Activated T-cell treated with anti-CD3 and anti-CD28 coated beads, Interleukin-2, amount 50 U/mL, for 4 hours (primary cell): ENCODE data around the gene PCTP. TPM values are rescaled to one million over a fixed set of nuclear protein-coding genes. Genes with fewer than 3 reads are reported as not detected.

Source experiments
- ATAC-seq, 2 donors: fragments of 200-7000 bp; cut with Tn5 transposase; one replicate each; pipeline ENCODE4 v1.10.0; 2021
- DNase-seq: peaks from one replicate; pipeline ENCODE4 v3.0.0-alpha.2; 2020
- H3K27me3 Mint-ChIP-seq: one replicate; pipeline ENCODE4 v1.8.0; 2021; ENCODE audit warnings: low read depth, mixed read lengths
- H3K36me3 Mint-ChIP-seq: one replicate; pipeline ENCODE4 v1.8.0; 2022; ENCODE audit warnings: mixed read lengths; ENCODE audit not compliant: insufficient read depth
- H3K4me1 Mint-ChIP-seq: one replicate; pipeline ENCODE4 v1.8.0; 2021; ENCODE audit warnings: low read depth, mixed read lengths
- H3K4me3 Mint-ChIP-seq: one replicate; pipeline ENCODE4 v1.8.0; 2021; ENCODE audit warnings: mild to moderate bottlenecking, moderate library complexity, mixed read lengths
- H3K9me3 Mint-ChIP-seq: one replicate; pipeline ENCODE4 v1.8.0; 2021; ENCODE audit warnings: mixed read lengths
- total RNA-seq, 3 donors: library from RNA; stranded (reverse); gene quantifications; one replicate each; pipeline ENCODE4 v1.2.1, GENCODE V29; 2021

Gene PCTP
- total RNA-seq = 1 to 10 TPM; 3.4 to 4.1 (median 3.8) TPM

DNA sequence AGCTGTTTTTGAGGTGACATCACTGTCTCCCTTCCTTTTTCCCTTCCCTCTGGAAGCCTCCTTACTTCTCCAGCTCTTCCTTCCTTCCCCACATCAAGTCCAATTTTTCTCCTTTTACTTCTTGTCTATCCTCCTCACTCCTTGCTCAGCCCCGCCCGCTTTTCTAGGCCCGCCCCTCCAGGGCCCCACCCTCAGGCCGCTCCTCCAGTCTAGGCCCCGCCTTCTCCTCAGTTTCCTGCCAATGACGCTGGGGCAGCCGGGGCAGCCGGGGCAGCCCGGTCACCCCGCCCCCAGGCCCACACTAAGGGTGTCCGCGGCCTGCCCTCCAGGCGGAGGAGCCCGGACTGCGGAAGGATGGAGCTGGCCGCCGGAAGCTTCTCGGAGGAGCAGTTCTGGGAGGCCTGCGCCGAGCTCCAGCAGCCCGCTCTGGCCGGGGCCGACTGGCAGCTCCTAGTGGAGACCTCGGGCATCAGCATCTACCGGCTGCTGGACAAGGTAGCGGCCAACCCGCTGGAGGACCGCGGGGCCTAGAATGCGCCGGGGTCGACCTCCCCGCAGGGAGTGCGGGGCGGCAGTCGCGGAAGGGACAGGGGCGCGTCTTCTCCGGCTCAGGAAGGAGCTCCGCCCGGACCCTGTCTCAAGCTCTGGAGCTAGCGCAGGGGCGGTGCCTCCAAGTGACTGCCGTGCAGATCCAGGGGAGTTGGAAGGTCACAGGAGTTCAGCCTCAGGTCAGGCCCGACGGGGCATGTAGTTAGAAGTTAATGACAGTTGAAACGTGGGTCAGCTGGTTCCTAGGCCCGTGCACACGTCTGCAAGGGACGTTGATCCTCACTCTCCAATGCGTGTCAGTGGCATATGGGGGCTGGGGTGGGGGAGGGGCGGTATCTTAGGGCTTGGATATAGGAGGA is at the start of gene PCTP:
TSS of gene PCTP (plus strand) at position 302 of the 908 bp plus-strand sequence. CDS start at position 355, 53 bp downstream.
- Mint-ChIP-seq H3K27me3 (peaks cover 21% of the 10 kb centered on the region), H3K4me3 (peak within 1 kb of the TSS; percentile 84), H3K9me3 (no peaks in the 10 kb centered on the region), H3K36me3 (peaks cover 9% of the 10 kb centered on the region), H3K4me1 (peaks cover 15% of the 10 kb centered on the region)
- peak; percentile 69 for DNase-seq
- ATAC-seq = peak; percentile 97 to 98

DNA sequence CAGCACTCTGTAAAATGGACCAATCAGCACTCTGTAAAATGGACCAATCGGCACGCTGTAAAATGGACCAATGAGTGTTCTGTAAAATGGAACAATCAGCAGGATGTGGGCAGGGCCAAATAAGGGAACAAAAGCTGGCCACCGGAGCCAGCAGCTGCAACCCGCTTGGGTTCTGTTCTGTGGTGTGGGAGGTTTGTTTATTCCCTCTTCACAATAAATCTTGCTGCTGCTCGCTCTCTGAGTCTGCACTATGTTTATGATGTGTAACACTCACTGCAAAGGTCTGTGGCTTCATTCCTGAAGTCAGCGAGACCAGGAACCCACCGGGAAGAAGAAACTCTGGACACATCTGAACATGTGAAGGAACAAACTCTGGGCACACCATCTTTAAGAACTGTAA is 48.7 kb upstream of the PCTP start:
- no peaks in the 10 kb centered on the region for H3K4me1 Mint-ChIP-seq
- H3K4me3 Mint-ChIP-seq = no peak overlapping the region
- no peak for DNase-seq
- ATAC-seq = no peak
- H3K36me3 Mint-ChIP-seq = no peaks in the 10 kb centered on the region
- peaks cover 26% of the 10 kb centered on the region for H3K27me3 Mint-ChIP-seq
- H3K9me3 Mint-ChIP-seq = peaks cover 3% of the 10 kb centered on the region

DNA sequence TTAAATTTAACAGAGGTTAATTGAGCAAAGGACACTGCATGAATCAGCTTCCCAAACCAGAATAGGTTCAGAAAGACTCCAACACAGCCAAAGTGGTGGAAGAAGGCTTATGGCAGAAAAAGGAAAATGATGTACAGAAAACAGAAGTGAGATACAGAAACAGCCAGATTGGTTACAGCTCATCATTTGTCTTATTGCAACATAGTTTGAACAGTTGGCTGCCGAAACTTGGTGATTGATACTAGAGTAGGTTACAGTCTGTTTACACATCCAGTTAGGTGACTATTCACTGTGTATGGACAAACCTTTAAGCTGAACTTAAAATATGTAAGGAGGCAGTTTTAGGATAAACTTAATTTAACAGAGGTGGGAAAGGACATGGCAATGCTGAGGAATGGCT is 46.5 kb upstream of the PCTP start:
- Mint-ChIP-seq H3K27me3 (peaks cover 27% of the 10 kb centered on the region), H3K4me3 (no peak overlapping the region)
- ATAC-seq = no peak

DNA sequence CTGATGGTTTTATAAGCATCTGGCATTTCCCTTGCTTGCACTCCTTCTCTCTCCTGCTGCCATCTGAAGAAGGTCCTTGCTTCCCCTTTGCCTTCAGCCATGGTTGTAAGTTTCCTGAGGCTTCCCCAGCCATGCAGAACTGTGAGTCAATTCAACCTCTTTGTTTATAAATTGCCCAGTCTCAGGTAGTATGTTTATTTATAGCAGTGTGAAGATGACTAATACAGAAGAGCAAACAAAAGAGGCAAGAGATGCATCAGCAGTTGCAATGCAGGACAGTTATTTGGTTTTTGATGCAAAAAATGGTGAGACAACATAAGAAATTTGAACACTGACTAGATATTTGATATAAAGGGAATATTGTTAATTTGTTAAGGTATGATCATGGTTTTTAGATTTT is 45.0 kb upstream of the PCTP start:
- H3K27me3 Mint-ChIP-seq = peaks cover 21% of the 10 kb centered on the region

More for the DNA sequence above, 46.5 kb upstream of the PCTP start:
- Mint-ChIP-seq H3K9me3 (peaks cover 3% of the 10 kb centered on the region), H3K4me1 (no peaks in the 10 kb centered on the region), H3K36me3 (no peaks in the 10 kb centered on the region)
- no peak for DNase-seq

DNA sequence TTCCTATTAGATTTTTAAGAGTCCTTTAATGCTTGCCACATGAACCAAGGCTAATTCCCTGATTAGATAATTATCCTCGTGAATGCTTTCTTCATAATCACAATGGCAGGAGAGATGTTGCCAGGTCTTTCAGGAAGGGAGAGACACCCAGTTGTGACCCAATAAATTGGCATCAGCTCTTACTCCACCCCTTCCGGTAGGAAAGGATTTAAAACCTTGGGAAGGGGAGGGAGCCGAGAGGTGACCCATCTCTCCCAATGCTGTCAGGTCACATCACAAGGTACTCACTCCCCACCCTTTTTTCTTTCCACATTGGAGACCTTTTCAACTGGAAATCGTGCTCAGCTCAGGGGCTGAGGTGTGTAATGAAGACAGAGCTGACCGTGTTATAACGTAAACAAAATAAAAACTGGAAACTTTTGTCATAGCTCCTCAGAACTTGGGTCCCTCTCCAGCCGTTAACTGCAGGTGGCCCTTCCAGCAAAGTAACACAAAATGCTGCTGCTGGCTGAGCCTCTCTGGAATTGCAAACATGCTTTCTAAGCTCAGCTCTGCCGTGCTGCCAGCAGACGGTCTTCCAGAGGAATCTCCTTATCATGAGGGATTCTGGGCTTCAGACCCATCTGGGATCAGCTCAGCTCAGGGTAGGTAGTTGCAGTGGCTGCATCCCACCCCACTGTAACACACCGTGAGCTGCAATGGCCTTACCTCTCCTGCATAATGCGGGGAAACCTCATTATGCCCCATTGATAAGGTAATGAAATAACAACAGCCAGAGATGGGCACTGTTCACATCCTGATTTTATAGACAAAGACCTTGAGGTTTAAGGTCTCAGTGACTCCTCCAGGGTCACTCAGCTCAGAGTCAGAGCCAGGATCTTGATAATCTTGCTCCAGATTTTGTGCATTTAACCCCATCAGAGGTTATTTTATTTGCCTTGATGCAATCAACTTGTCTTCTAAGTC is 43.8 kb upstream of the PCTP start:
- peaks cover 3% of the 10 kb centered on the region for H3K9me3 Mint-ChIP-seq
- no peaks in the 10 kb centered on the region for H3K36me3 Mint-ChIP-seq
- ATAC-seq = no peak
- H3K27me3 Mint-ChIP-seq = peaks cover 17% of the 10 kb centered on the region
- no peak overlapping the region for H3K4me3 Mint-ChIP-seq
- H3K4me1 Mint-ChIP-seq = no peaks in the 10 kb centered on the region
- DNase-seq = no peak

More for the DNA sequence above, 45.0 kb upstream of the PCTP start:
- no peaks in the 10 kb centered on the region for H3K36me3 Mint-ChIP-seq
- DNase-seq (no peak), ATAC-seq (no peak)
- no peaks in the 10 kb centered on the region for H3K4me1 Mint-ChIP-seq
- H3K4me3 Mint-ChIP-seq = no peak overlapping the region
- H3K9me3 Mint-ChIP-seq = peaks cover 3% of the 10 kb centered on the region

GRCh38 chr17:55708175-55708974 is 42.5 kb upstream of the PCTP start:
- ATAC-seq = no peak
- no peaks in the 10 kb centered on the region for H3K36me3 Mint-ChIP-seq
- H3K4me3 Mint-ChIP-seq = no peak overlapping the region
- DNase-seq = no peak
- peaks cover 17% of the 10 kb centered on the region for H3K27me3 Mint-ChIP-seq
- H3K9me3 Mint-ChIP-seq = no peaks in the 10 kb centered on the region
- H3K4me1 Mint-ChIP-seq = no peaks in the 10 kb centered on the region

- ATAC-seq (no peak), DNase-seq (no peak)
- Mint-ChIP-seq H3K9me3 (no peaks in the 10 kb centered on the region), H3K4me3 (no peak overlapping the region), H3K4me1 (no peaks in the 10 kb centered on the region), H3K27me3 (peaks cover 13% of the 10 kb centered on the region), H3K36me3 (no peaks in the 10 kb centered on the region)
Measured at GRCh38 chr17:55709440-55709839, 41.4 kb upstream of the PCTP start.

GRCh38 chr17:55709984-55710383 is 40.9 kb upstream of the PCTP start:
- ATAC-seq (no peak), DNase-seq (no peak)
- peaks cover 13% of the 10 kb centered on the region for H3K27me3 Mint-ChIP-seq
- H3K9me3 Mint-ChIP-seq = no peaks in the 10 kb centered on the region
- H3K4me3 Mint-ChIP-seq = no peak overlapping the region
- no peaks in the 10 kb centered on the region for H3K4me1 Mint-ChIP-seq
- no peaks in the 10 kb centered on the region for H3K36me3 Mint-ChIP-seq

DNA sequence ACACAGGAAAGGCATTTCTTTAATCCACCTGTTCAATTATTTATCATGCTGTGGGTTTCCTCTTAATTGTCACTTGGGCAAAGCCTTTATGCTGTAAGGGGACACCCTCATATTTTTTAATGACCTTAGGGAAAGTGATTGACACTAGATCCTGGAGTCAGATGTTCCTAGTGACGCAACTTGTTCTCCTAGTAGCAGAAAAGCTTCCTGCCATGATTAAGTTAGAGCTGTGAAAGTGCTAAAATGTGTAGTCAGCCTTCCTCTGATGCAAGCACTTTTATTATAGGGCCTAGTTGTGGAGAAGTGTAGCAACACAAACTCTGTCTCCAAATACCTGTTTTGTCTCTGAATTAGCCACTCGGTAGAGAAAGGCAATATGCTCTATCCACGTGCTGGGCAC is 40.4 kb upstream of the PCTP start:
- Mint-ChIP-seq H3K4me3 (no peak overlapping the region), H3K36me3 (no peaks in the 10 kb centered on the region), H3K4me1 (no peaks in the 10 kb centered on the region), H3K27me3 (peaks cover 13% of the 10 kb centered on the region), H3K9me3 (no peaks in the 10 kb centered on the region)
- DNase-seq (no peak), ATAC-seq (no peak)

- Mint-ChIP-seq H3K4me3 (no peak overlapping the region), H3K9me3 (no peaks in the 10 kb centered on the region), H3K27me3 (peaks cover 13% of the 10 kb centered on the region), H3K4me1 (no peaks in the 10 kb centered on the region), H3K36me3 (no peaks in the 10 kb centered on the region)
- no peak for ATAC-seq
- DNase-seq = no peak
Measured at GRCh38 chr17:55710829-55711496, 39.9 kb upstream of the PCTP start.

- ATAC-seq (no peak), DNase-seq (no peak)
- H3K4me3 Mint-ChIP-seq = no peak overlapping the region
- H3K27me3 Mint-ChIP-seq = peaks cover 19% of the 10 kb centered on the region
- H3K36me3 Mint-ChIP-seq = no peaks in the 10 kb centered on the region
- no peaks in the 10 kb centered on the region for H3K9me3 Mint-ChIP-seq
- H3K4me1 Mint-ChIP-seq = no peaks in the 10 kb centered on the region
Measured at GRCh38 chr17:55717432-55717831, 33.4 kb upstream of the PCTP start.

- Mint-ChIP-seq H3K9me3 (no peaks in the 10 kb centered on the region), H3K4me1 (no peaks in the 10 kb centered on the region), H3K4me3 (no peak overlapping the region), H3K27me3 (peaks cover 25% of the 10 kb centered on the region), H3K36me3 (no peaks in the 10 kb centered on the region)
- ATAC-seq (peak in 1 of 2 donors; percentile 38), DNase-seq (peak; percentile 42)
Measured at GRCh38 chr17:55717898-55718735, 32.7 kb upstream of the PCTP start.
